ENCODE results near the gene BCAN.

DNA sequence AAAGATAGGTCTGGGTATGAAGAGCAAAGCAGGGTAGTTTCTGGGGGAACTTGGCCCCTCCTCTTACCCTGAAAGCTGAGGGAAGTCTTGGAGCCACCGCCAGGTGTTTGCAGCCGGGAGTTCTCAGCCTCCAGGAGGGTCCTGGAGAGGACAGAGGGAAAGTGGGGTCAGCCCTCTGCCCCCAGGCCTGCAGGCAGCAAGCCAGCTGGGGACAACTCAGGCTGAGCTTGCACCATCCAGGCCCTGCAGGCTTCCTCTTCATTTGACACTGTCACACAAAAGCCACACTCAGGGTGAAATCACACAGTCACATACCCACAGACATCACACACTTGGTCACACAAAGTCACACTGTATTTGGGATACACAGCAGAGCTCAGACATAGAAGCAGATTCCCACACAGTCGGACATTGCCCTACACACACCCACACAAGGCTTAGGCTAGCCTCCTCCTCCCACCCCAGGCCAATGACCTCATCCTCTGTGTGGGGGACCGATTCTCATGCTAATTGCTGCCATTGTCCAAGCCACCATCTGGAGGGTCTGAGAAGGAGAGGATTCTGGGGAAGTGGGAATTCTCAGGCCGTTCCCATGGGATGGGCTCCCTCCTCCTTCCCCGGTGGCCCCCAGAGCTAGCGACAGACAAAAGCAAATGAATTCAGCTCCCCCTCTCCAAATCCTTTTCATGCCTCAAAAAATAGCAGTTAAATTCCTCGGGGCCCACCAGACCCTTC is 31.6 kb downstream of the BCAN start:
- TF ChIP-seq, protein P1, sequence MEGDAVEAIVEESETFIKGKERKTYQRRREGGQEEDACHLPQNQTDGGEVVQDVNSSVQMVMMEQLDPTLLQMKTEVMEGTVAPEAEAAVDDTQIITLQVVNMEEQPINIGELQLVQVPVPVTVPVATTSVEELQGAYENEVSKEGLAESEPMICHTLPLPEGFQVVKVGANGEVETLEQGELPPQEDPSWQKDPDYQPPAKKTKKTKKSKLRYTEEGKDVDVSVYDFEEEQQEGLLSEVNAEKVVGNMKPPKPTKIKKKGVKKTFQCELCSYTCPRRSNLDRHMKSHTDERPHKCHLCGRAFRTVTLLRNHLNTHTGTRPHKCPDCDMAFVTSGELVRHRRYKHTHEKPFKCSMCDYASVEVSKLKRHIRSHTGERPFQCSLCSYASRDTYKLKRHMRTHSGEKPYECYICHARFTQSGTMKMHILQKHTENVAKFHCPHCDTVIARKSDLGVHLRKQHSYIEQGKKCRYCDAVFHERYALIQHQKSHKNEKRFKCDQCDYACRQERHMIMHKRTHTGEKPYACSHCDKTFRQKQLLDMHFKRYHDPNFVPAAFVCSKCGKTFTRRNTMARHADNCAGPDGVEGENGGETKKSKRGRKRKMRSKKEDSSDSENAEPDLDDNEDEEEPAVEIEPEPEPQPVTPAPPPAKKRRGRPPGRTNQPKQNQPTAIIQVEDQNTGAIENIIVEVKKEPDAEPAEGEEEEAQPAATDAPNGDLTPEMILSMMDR (IDR thresholded peaks at IDR 0.05 in 8 of 11, conservative IDR thresholded peaks at IDR 0.05 in 3 of 11) = no peak
- peak in 2 of 3 donors; percentile 44 to 48 for TF ChIP-seq POLR2AphosphoS5 (IDR thresholded peaks at IDR 0.05)

Measured in spleen (tissue), 7 donors.